ENCODE data around the gene SNW1.

DNA sequence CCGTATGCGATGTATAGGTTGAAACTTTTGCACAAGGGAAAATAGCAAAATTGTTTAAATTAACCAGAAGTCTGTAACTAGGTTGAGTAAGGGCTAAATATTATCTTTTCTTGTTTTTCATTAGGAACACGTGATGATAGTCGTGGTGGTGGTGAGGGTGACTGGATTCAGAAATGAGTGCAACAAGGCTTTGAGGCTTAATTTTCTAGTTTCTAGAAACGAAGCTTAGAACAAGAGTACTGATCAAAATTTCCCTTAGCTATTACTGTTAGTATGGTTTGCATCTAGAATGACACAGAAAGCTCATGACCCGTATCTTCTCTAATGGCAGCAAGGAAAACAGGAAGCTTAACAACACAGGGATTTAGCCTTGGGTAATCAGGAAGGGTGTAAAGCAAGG is 46.0 kb downstream of the SNW1 start:
- TF ChIP-seq POLR2AphosphoS5 (IDR thresholded peaks at IDR 0.05; ENCODE audit: low read depth, low read length) (no peak), TAF1 (IDR thresholded peaks at IDR 0.05; ENCODE audit: borderline replicate concordance, insufficient read depth, low read length) (no peak), SIN3A (IDR thresholded peaks at IDR 0.05; ENCODE audit: borderline replicate concordance, insufficient read depth, low read length) (no peak)
- TF ChIP-seq, protein P1, sequence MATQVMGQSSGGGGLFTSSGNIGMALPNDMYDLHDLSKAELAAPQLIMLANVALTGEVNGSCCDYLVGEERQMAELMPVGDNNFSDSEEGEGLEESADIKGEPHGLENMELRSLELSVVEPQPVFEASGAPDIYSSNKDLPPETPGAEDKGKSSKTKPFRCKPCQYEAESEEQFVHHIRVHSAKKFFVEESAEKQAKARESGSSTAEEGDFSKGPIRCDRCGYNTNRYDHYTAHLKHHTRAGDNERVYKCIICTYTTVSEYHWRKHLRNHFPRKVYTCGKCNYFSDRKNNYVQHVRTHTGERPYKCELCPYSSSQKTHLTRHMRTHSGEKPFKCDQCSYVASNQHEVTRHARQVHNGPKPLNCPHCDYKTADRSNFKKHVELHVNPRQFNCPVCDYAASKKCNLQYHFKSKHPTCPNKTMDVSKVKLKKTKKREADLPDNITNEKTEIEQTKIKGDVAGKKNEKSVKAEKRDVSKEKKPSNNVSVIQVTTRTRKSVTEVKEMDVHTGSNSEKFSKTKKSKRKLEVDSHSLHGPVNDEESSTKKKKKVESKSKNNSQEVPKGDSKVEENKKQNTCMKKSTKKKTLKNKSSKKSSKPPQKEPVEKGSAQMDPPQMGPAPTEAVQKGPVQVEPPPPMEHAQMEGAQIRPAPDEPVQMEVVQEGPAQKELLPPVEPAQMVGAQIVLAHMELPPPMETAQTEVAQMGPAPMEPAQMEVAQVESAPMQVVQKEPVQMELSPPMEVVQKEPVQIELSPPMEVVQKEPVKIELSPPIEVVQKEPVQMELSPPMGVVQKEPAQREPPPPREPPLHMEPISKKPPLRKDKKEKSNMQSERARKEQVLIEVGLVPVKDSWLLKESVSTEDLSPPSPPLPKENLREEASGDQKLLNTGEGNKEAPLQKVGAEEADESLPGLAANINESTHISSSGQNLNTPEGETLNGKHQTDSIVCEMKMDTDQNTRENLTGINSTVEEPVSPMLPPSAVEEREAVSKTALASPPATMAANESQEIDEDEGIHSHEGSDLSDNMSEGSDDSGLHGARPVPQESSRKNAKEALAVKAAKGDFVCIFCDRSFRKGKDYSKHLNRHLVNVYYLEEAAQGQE (IDR thresholded peaks at IDR 0.05; ENCODE audit: insufficient read depth in 1 of 2, low read depth in 2 of 2, low read length in 2 of 2), result no peak
